Right lobe of liver (tissue), 6 donors: ENCODE measurements around the gene SIGLEC12. TPM values are rescaled to one million over a fixed set of nuclear protein-coding genes. Genes with fewer than 3 reads are reported as not detected.
"Not testable (repeated sequence)": the region's sequence is repeated elsewhere in the genome, so short reads cannot be mapped to it uniquely, and the experiment has no call there.

Experiments
- ATAC-seq, 4 donors: fragments of 200-7000 bp; cut with Tn5 transposase; one replicate each; pipeline ENCODE4 v1.9.1; 2020; ENCODE audit warnings: mild to moderate bottlenecking in 4 of 4, moderate library complexity in 4 of 4
- DNase-seq, 3 donors: peaks; one replicate each; pipeline ENCODE4 v3.0.0-alpha.2; 2020
- H3K27ac ChIP-seq, 3 donors: fragments of 200-600 bp; one replicate each; pipeline ENCODE4 v1.8.0; 2022
- H3K27me3 ChIP-seq, 2 donors: fragments of 200-600 bp; one replicate each; pipeline ENCODE4 v1.8.0; 2022
- H3K36me3 ChIP-seq, 4 donors: fragments of 200-600 bp; sonication (generic) in 1 of 4; one replicate each; pipeline versions ENCODE4 v1.5.1 to v1.8.0; 2017 to 2022; ENCODE audit warnings: control low read depth in 1 of 4
- H3K4me1 ChIP-seq, 4 donors: fragments of 200-600 bp; sonication (generic) in 1 of 4; one replicate each; pipeline versions ENCODE4 v1.5.1 to v1.8.0; 2017 to 2022; ENCODE audit warnings: control low read depth in 1 of 4
- H3K4me3 ChIP-seq, 3 donors: fragments of 200-600 bp; one replicate each; pipeline ENCODE4 v1.8.0; 2022
- H3K9me3 ChIP-seq, 4 donors: fragments of 200-600 bp; sonication (generic) in 1 of 4; one replicate each; pipeline versions ENCODE4 v1.5.1 to v1.8.0; 2017 to 2022; ENCODE audit warnings: control low read depth in 1 of 4
- POLR2A ChIP-seq: fragments of 450-650 bp; IDR thresholded peaks from one replicate; pipeline ENCODE4 v1.6.1; 2017; ENCODE audit warnings: antibody characterized with exemption, mild to moderate bottlenecking
- WGBS: methylation state at CpG from one replicate; pipeline ENCODE4 v1.1.6; 2018; ENCODE audit warnings: low coverage, low lambda C conversion rate; ENCODE audit not compliant: insufficient coverage; ENCODE audit errors: missing lambda C conversion rate; 5-methylcytosine and 5-hydroxymethylcytosine counted together
- intact Hi-C, 2 donors: fragments of 100-400 bp; cut with DNase I; formaldehyde crosslinking; loops; one replicate each; pipeline versions ENCODE4 v1.11.2 to v1.14.1; 2022
- total RNA-seq, 6 experiments: library from RNA; depleted of rRNA in 2 of 6; stranded (reverse); fragments of >200 nt in 2 of 6; fragmentation: NEBNext Ultra II Directional in 3 of 6; extraction: Animal tissue kit (Norgen Biotek cat#: 25700) in 3 of 6; gene quantifications; one replicate each; pipeline versions ENCODE4 v1.1.0 to v1.2.4, GENCODE V29; 2016 to 2023
- TF ChIP-seq, protein P1 (sequence below), 4 donors: fragments of 200-600 bp in 3 of 4; fragments of 450-650 bp in 1 of 4; IDR thresholded peaks; one replicate each; pipeline versions ENCODE4 v1.5.1 to v1.8.0; 2016 to 2022; ENCODE audit warnings: antibody characterized with exemption in 4 of 4, mild to moderate bottlenecking in 2 of 4
- donor health status: DM: no; HTN: yes; CAD: no.
- donor health status: DM: no; HTN: no; CAD: no.
- donor health status: DM: no; HTN: no; CAD: no.
- donor health status: DM: no; HTN: yes; CAD: no.
- donor health status: DM: no; HTN: yes; CAD: no.

The SIGLEC12 gene
- total RNA-seq, 6 experiments from 2014 or later = 0.12 to 0.63 (median 0.33) TPM; not detected in 1

- Histone ChIP-seq H3K27ac (no peak overlapping the region), H3K9me3 (no peaks in the 10 kb centered on the region), H3K27me3 (no peaks in the 10 kb centered on the region), H3K4me3 (no peak overlapping the region), H3K4me1 (no peaks in the 10 kb centered on the region), H3K36me3 (no peaks in the 10 kb centered on the region)
- intact Hi-C loops = no loop called here
- WGBS = 55% methylated on average over 2 of the region's 2 CpGs
- TF ChIP-seq POLR2A = no peak
- TF ChIP-seq, protein P1, sequence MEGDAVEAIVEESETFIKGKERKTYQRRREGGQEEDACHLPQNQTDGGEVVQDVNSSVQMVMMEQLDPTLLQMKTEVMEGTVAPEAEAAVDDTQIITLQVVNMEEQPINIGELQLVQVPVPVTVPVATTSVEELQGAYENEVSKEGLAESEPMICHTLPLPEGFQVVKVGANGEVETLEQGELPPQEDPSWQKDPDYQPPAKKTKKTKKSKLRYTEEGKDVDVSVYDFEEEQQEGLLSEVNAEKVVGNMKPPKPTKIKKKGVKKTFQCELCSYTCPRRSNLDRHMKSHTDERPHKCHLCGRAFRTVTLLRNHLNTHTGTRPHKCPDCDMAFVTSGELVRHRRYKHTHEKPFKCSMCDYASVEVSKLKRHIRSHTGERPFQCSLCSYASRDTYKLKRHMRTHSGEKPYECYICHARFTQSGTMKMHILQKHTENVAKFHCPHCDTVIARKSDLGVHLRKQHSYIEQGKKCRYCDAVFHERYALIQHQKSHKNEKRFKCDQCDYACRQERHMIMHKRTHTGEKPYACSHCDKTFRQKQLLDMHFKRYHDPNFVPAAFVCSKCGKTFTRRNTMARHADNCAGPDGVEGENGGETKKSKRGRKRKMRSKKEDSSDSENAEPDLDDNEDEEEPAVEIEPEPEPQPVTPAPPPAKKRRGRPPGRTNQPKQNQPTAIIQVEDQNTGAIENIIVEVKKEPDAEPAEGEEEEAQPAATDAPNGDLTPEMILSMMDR (IDR thresholded peaks at IDR 0.05) = no peak
- ATAC-seq (no peak), DNase-seq (no peak)
Observed at GRCh38 chr19:51468545-51468920, 33.1 kb downstream of the SIGLEC12 start.

- peak in 3 of 4 donors; percentile 31 to 68 (median 37) for ATAC-seq
- no peak for DNase-seq
- Histone ChIP-seq H3K27me3 (no peaks in the 10 kb centered on the region), H3K27ac (no peak overlapping the region), H3K9me3 (no peaks in the 10 kb centered on the region), H3K4me1 (no peaks in the 10 kb centered on the region), H3K36me3 (no peaks in the 10 kb centered on the region), H3K4me3 (no peak overlapping the region)
- WGBS = 38% methylated on average over 4 of the region's 4 CpGs
- TF ChIP-seq, protein P1 (IDR thresholded peaks at IDR 0.05) = no peak
- TF ChIP-seq POLR2A = no peak
- intact Hi-C loops = no loop called here
Observed at GRCh38 chr19:51467864-51468544, 33.6 kb downstream of the SIGLEC12 start.

DNA sequence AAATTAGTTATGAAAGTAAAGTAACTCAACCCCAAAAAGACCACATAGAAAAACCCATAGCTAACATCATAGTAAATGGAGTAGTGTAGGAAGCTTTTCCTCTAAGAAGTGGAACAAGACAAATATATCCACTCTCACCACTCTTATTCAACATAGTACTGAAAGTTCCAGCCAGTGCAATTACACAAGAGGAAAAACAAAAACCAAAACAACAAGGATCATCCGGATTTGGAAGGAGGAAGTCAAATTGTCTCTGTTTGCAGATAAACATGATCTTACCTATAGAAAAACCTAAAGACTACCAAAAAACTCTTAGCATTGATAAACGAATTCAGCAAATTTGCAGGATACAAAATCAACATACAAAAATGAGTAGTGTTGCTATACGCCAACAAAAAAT, 34.9 kb downstream of the SIGLEC12 start:
- no peak for ATAC-seq
- H3K27me3 ChIP-seq = no peaks in the 10 kb centered on the region
- DNase-seq = no peak
- H3K36me3 ChIP-seq = no peaks in the 10 kb centered on the region
- H3K4me1 ChIP-seq = no peaks in the 10 kb centered on the region
- H3K9me3 ChIP-seq = no peaks in the 10 kb centered on the region
- H3K4me3 ChIP-seq = no peak overlapping the region
- WGBS = 31% methylated on average over 3 of the region's 3 CpGs
- no peak overlapping the region for H3K27ac ChIP-seq
- intact Hi-C loops = no loop called here
- no peak for TF ChIP-seq POLR2A
- TF ChIP-seq, protein P1 (IDR thresholded peaks at IDR 0.05) = no peak

- not testable (repeated sequence) for H3K4me3 ChIP-seq
Observed at GRCh38 chr19:51463976-51464581, 37.5 kb downstream of the SIGLEC12 start.

GRCh38 chr19:51462681-51463080, 38.9 kb downstream of the SIGLEC12 start:
- Histone ChIP-seq H3K36me3 (no peaks in the 10 kb centered on the region), H3K4me1 (no peaks in the 10 kb centered on the region), H3K27me3 (no peaks in the 10 kb centered on the region), H3K4me3 (no peak overlapping the region), H3K9me3 (no peaks in the 10 kb centered on the region), H3K27ac (no peak overlapping the region)
- intact Hi-C loops = no loop called here
- no peak for DNase-seq
- ATAC-seq = peak in 1 of 4 donors; percentile 5
- no peak for TF ChIP-seq POLR2A
- TF ChIP-seq, protein P1 (IDR thresholded peaks at IDR 0.05) = no peak
- 56% methylated on average over 4 of the region's 10 CpGs for WGBS

More at GRCh38 chr19:51463976-51464581, 37.5 kb downstream of the SIGLEC12 start:
- peak in 2 of 4 donors; percentile 14 to 33 for ATAC-seq
- H3K27ac ChIP-seq, H3K27me3 ChIP-seq, H3K36me3 ChIP-seq, intact Hi-C loops, DNase-seq, H3K9me3 ChIP-seq, H3K4me1 ChIP-seq: not testable (repeated sequence)
- 16% methylated on average over 10 of the region's 33 CpGs for WGBS
